GM21528 (cell line): ENCODE results near the gene TACR2.

Experiments used
- ATAC-seq: cut with Tn5 transposase; IDR thresholded peaks from one replicate; pipeline ENCODE4 v1.9.1; 2021; ENCODE audit warnings: mild to moderate bottlenecking, moderate library complexity; ENCODE audit not compliant: unreplicated experiment, low FRiP score

Gene TACR2

GRCh38 chr10:69377191-69377590, 39.5 kb downstream of the TACR2 start:
- no peak for ATAC-seq

GRCh38 chr10:69376662-69377061, 40.1 kb downstream of the TACR2 start:
- ATAC-seq = no peak

- no peak for ATAC-seq
Measured at GRCh38 chr10:69375307-69376151, 41.2 kb downstream of the TACR2 start.

GRCh38 chr10:69374931-69375306, 41.8 kb downstream of the TACR2 start:
- no peak for ATAC-seq

- no peak for ATAC-seq
Measured at GRCh38 chr10:69374242-69374641, 42.5 kb downstream of the TACR2 start.

- ATAC-seq = no peak
Measured at GRCh38 chr10:69372126-69372980, 44.4 kb downstream of the TACR2 start.

- no peak for ATAC-seq
Measured at GRCh38 chr10:69367469-69367868, 49.2 kb downstream of the TACR2 start.

- ATAC-seq = no peak
Measured at GRCh38 chr10:69366738-69367137, 50.0 kb downstream of the TACR2 start.

- ATAC-seq = no peak
Measured at GRCh38 chr10:69364232-69364940, 52.3 kb downstream of the TACR2 start.

GRCh38 chr10:69363666-69364065, 53.1 kb downstream of the TACR2 start:
- no peak for ATAC-seq

- ATAC-seq = no peak
Measured at GRCh38 chr10:69362471-69362954, 54.2 kb downstream of the TACR2 start.

- no peak for ATAC-seq
Measured at GRCh38 chr10:69361303-69361614, 55.5 kb downstream of the TACR2 start.

- no peak for ATAC-seq
Measured at GRCh38 chr10:69360485-69361302, 56.0 kb downstream of the TACR2 start.

GRCh38 chr10:69359594-69359993, 57.1 kb downstream of the TACR2 start:
- no peak for ATAC-seq

- ATAC-seq = no peak
Measured at GRCh38 chr10:69359148-69359547, 57.6 kb downstream of the TACR2 start.

- ATAC-seq = no peak
Measured at GRCh38 chr10:69358148-69358795, 58.4 kb downstream of the TACR2 start.

GRCh38 chr10:69356187-69356586, 60.5 kb downstream of the TACR2 start:
- ATAC-seq = no peak

GRCh38 chr10:69353977-69354635, 62.6 kb downstream of the TACR2 start:
- ATAC-seq = no peak
